ENCODE data around the gene NUDT14.

- TF ChIP-seq EP300 (conservative IDR thresholded peaks at IDR 0.05; ENCODE audit: poor library complexity, severe bottlenecking) (no peak), POLR2AphosphoS5 (IDR thresholded peaks at IDR 0.05) (no peak), CTCF (IDR thresholded peaks at IDR 0.05; ENCODE audit: poor library complexity, severe bottlenecking) (no peak), SMC3 (conservative IDR thresholded peaks at IDR 0.05; ENCODE audit: poor library complexity) (no peak), REST (IDR thresholded peaks at IDR 0.05; ENCODE audit: borderline replicate concordance) (no peak), EZH2 (IDR thresholded peaks at IDR 0.05; ENCODE audit: borderline replicate concordance, insufficient read depth, low read length, poor library complexity, severe bottlenecking) (no peak), RAD21 (conservative IDR thresholded peaks at IDR 0.05) (no peak), MXI1 (conservative IDR thresholded peaks at IDR 0.05; ENCODE audit: poor library complexity, severe bottlenecking) (no peak)
These were observed 34.7 kb downstream of the NUDT14 start for GRCh38 chr14:105146181-105146975.

All from neural cell (in vitro differentiated cells).